D341Med (cell line): ENCODE results near the gene TEPSIN.
A peak's percentile ranks its signal among the peaks of the same experiment; 100 is the strongest.
"Not testable (repeated sequence)": the region's sequence is repeated elsewhere in the genome, so short reads cannot be mapped to it uniquely, and the experiment has no call there.

Experiments used
- DNase-seq: peaks from one replicate; pipeline ENCODE4 v3.0.0; 2012; ENCODE audit warnings: low spot score

Gene TEPSIN

GRCh38 chr17:81235822-81236740 is 2.8 kb downstream of the TEPSIN start:
- DNase-seq = no peak

- no peak for DNase-seq
These were observed 3.7 kb downstream of the TEPSIN start for GRCh38 chr17:81234940-81235821.

DNA sequence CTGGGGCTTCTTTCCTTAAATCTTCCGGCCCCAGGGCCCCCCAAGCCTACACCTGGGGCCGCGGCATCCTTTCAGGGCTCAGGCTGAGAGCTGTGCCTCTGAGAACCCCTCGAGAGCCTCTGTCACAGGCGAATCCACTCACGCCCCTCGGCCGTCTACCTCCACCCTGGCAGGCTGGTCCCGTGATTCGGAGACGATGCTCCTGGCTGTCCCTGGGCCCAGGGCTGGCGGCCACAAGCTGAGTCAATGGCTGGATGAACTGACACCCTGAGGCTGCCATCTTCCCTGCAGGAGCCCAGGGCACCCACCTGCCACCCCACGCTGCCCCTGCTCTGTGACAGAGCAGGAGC is 4.4 kb downstream of the TEPSIN start:
- no peak for DNase-seq

DNA sequence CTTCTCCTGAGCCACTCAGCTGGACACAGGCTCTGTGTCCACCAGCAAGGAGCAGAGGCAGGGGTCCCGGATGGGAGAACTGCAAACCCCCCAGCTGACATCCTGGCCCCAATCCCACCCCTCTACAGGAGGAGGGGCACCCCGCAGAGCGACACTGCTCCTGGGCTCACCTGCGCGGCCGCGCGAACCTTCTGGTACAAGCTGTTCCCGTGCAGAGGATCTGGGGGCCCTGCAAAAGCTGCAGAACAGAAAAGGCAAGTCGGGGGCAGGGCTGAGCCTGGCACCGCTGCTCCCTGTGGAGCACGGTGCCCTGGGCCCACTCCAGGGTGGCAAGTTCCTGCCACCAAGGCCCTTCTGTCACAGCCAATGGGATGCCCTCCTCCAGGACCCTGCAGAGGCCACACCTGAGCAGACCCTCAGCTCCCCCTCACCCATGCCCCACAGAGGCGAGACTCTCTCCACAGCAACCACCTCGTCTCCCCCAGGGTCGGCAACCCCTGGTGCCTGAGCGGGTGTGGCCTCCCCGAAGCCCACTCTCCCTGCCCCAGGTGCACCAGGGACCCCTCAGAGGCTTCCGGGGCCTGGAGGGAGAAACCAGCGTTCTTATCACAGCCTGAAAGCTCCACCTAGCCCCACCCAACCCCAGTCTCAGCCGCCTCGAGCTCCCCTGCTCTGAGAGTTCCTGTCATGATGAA is 4.9 kb downstream of the TEPSIN start:
- DNase-seq = no peak

GRCh38 chr17:81233316-81233715 is 5.5 kb downstream of the TEPSIN start:
- DNase-seq = no peak

DNA sequence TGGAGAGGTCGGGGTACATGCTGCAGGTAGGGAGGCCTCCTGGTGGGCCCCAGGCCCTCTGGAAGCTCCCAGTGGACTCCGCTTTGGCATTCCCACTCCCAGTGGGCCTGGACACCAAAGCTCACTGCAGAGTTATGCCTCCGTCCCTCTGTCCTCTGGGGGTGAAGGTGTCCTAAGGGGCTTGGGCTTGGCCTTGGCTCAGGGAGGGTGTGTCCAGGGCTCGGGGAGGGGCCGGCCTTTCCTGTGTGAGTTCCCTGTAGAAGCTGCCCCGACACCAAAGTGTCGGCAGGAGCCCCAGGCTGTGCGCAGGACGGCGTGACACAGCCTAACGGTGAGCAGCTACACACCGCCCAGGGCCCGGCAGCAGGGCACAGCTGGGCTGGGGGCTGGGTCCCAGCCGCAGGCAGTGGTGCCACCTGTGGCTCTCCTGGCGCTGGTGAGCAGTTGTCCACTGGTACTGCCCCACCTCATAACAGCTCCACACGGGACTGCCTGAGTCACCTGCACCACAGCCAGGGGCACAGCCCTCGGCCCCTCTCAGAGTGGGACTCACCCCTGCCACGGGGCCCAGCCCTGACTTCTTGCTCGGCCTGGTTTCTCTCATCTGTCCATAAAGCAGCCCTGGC is 6.1 kb downstream of the TEPSIN start:
- no peak for DNase-seq

DNA sequence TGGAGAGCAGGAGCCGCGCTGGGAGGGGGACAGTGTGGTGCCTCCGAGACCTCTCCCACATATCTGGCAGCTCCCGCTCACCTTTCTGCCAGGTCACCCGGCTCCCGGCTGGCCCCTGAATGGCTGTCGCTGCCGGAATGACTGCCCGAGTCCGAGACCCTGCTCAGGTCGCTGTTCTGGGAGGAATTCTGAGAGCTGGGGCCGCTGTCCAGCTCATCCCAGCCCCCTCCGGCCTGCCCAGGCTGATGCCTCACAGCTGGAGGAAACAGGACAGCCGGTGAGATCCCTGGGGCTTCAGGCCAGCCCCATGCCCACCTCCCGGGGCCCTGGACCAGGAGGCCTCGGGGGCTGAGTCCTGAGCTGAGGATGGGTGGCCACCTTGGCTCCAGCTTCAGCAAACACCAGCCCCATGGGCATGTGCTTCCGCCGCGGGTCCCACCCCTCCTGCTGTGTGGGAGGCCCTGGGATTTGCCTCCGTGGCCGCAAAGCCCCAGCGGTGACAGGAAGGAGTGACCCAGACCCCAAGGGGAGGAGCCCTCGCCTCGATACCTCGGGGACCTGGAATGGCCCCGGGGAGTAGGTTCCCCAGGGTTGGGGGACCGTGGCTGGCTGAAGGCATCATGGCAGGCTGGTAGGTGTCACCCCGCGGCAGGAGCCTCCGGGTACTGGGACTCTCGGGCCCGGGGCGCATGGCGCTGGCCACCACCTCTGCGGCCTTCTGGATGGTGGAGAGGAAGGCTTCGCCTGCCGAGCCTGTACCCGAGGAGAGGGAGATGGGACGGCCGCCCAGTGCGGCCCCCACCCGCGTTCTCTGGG is 6.9 kb downstream of the TEPSIN start:
- no peak for DNase-seq

DNA sequence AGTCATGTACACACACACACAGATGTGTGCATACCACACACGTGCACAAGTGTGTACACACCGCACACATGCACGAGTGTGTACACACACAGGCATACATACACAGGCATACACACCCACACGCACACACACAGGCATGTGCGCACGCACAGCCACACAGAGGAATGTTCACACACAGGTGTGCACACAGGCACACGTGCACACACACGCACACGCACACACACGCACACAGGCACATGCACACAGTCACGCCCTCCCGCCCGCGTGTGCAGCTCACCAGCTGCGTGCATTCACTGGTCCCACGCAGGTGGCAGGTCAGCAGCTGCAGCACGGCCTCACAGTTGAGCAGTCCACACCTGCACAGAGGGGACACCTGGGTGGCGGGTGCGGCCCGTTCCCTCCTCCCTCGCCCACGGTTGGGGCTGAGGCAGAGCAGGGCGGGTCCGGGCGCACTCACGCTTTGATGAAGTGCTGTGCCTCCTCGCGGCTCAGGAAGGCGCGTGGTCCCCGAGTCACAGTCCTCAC is 7.7 kb downstream of the TEPSIN start:
- no peak for DNase-seq

DNA sequence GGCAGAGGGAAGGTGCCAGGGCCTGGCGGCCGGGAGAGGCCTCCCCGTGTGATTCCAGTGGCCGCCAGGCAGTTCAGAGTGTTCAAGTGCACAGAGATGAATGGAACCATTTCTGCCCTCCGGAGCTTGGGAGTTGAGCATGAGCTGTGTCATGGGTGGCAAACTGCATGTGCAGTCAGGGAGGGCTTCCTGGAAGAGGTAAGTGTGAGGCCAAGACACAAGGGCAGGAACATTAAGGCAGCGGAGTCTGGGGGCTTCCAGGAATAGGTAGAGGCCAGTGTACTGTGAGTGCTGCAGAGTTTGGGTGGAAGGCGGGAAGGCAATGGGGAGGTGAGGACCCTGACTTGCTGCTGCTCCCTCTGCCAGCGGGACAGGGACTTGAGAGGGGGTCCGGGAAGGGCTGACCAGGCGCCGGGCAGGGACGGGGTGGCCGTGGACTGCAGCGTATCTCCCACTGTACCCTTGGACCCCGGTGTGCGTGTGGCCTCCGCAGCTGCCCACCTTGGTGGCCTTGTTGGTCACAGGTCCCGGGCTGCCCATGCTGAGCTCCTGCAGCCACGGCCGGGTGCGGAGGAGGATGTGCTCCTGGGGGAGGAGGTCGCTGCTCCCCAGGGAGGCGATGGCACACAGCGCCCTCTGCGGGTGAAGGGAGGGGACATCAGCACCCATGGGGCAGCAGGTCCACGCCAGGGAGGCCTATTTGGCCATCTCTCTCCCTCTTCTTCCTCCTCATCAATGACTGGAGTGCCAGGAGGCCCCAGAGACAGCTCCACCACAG is 8.6 kb downstream of the TEPSIN start:
- DNase-seq = no peak

GRCh38 chr17:81229666-81229920 is 9.3 kb downstream of the TEPSIN start:
- DNase-seq = no peak

- no peak for DNase-seq
These were observed 9.8 kb downstream of the TEPSIN start for GRCh38 chr17:81228834-81229665.

DNA sequence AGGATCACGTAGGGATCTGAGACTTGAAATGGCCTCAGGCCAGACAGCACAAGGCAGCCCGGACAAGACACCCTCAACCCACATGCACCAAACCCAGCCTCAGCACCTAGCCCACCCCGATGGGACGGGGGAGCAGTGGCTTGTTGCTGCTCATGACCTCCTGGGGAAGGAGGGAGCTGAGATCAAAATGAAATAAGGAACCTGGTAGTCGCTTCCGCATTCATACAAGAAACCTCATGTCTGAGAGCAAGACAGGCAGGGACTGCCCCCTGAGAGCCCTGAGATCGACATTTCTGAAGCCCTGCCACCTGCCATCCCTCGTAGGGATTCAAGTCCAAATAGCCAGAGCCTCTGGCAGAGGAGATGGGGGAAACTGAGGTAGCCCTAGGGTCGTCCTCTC is 10.4 kb downstream of the TEPSIN start:
- DNase-seq = no peak

DNA sequence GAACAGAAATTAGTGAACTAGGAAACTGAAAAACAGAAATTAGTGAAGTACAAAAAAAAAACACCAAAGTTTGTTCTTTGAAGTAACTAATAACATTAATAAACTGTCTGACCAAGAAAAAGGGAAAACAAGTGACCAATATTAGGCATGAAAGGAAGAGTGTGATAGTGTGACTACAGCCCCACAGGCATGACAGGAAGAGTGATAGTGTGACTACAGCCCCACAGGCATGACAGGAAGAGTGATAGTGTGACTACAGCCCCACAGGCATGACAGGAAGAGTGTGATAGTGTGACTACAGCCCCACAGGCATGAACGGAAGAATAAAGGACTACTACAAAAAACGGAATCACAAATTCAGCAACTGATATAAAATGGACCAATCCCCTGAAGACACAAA is 11.2 kb downstream of the TEPSIN start:
- not testable (repeated sequence) for DNase-seq

- no peak for DNase-seq
These were observed 15.1 kb downstream of the TEPSIN start for GRCh38 chr17:81223762-81224130.

DNA sequence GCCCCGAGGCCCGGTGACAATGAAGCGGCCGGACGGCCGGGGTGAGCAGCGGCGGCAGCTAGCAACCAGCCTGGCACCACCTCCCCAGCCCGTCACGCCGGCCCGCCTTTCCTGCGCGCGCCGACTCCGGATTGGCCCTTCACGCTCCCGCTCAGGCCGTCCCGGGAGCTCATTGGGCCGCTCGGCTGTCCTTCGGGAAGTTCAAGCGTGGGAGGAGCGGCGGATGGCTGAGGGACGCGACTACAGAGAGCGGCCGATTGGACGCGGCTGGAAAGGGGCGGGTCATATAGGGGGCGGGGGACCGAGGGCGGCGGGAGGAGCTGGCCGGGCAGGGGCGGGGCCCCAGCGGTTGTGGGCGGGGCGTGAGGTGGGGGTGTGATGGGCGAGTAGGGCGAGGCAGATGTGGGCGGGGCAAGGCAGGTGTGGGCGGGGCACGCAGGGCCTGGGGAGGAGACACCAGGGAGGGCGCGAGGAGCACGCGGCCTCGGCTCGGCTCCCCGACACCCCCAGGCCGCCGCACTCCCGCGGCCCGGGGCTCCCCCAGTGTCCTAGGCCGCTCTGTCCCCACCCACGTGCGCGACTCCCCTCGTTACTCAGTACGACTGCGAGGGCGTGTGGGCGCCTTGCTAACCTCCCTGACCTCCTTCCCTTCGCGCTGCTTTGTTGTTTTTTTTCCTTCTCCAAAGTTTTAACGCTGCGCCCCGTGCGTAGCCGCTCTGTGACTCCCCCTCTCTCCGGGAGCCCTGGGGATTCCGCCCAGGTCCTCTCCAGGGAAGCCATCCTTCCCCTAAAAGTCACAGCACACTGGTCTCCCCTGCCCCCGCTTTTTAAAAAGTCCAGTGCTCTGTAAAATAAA is 15.7 kb downstream of the TEPSIN start, which contains the start of gene CEP131:
CEP131 (minus strand) TSS at position 60 of the 856 bp plus-strand sequence. CDS start 2,909 bp downstream, outside the sequence.
- peak; percentile 100 for DNase-seq

- no peak for DNase-seq
These were observed 16.3 kb downstream of the TEPSIN start for GRCh38 chr17:81222620-81222905.

DNA sequence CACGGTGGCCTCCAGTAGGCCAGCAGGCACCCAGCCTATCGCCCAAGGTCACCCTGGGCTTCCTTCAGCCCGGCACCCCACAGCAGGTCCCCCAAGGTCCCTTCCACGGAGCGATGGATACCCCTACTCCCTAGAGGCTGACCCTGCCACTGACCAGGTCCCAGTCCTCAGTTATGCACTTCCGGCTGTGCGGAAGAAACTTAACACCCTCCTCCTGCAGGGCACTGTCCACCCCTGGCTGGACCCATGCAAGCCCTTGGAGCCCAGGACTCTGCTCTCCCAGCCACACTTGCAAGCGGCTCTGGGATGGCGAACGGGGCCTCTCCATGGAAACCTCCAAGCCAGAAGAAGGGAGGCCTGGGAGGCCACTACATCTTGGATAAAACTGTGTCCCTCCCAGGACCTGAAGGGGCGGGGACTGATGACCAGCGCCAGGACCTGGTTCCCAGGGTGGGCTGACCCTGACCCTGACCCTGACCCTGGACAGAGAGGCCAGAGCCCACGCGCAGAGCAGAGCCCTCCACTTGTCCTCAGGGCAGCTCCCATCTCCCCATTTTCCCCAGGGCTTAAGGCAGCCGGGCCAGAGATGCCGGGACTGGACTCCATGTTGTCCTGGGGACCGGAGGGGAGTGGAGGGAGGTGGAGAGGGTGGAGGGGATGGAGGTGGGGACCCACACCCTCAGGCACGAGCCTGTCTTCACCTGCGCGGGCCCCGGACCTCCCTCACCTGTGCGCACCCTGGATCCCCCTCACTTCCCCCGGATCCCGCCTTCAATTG is 16.8 kb downstream of the TEPSIN start:
- DNase-seq = no peak

- no peak for DNase-seq
These were observed 17.4 kb downstream of the TEPSIN start for GRCh38 chr17:81221371-81221841.
